Neural crest cell (in vitro differentiated cells): ENCODE results near the gene WBP4. TPM values are rescaled to one million over a fixed set of nuclear protein-coding genes. Genes with fewer than 3 reads are reported as not detected.
A peak's percentile ranks its signal among the peaks of the same experiment; 100 is the strongest.

ENCODE experiments used
- DNase-seq: peaks from one replicate; pipeline ENCODE4 v3.0.0; 2021; ENCODE audit warnings: low read depth, mixed read lengths, low spot score
- H3K27ac Mint-ChIP-seq: one replicate; pipeline ENCODE4 v1.8.0; 2021; ENCODE audit warnings: mild to moderate bottlenecking, mixed read lengths; ENCODE audit not compliant: unreplicated experiment
- H3K27me3 Mint-ChIP-seq: 2 replicates; pipeline ENCODE4 v1.8.0; 2021; ENCODE audit warnings: low read depth, mild to moderate bottlenecking, mixed read lengths
- H3K36me3 Mint-ChIP-seq: 2 replicates; pipeline ENCODE4 v1.8.0; 2021; ENCODE audit warnings: low read depth, mild to moderate bottlenecking, mixed read lengths
- H3K4me1 Mint-ChIP-seq: 2 replicates; pipeline ENCODE4 v1.8.0; 2021; ENCODE audit warnings: mixed read lengths
- H3K4me3 Mint-ChIP-seq: one replicate; pipeline ENCODE4 v1.8.0; 2021; ENCODE audit warnings: mild to moderate bottlenecking, mixed read lengths
- H3K9me3 Mint-ChIP-seq: 2 replicates; pipeline ENCODE4 v1.8.0; 2021; ENCODE audit warnings: mixed read lengths
- CTCF ChIP-seq: fragments of 200-600 bp; sonication (generic); conservative IDR thresholded peaks from 2 replicates; pipeline ENCODE4 v1.5.0; 2021; ENCODE audit warnings: antibody characterized with exemption, mild to moderate bottlenecking
- total RNA-seq: library from RNA; stranded (reverse); gene quantifications from 2 replicates; pipeline ENCODE4 v1.2.1, GENCODE V29; 2021

WBP4 gene
- total RNA-seq, 1 donor from 2014 or later: 8.7 TPM

- no peak overlapping the region for H3K27ac Mint-ChIP-seq
- H3K4me3 Mint-ChIP-seq: peak overlapping the region; percentile 52
- no peaks in the 10 kb centered on the region for H3K36me3 Mint-ChIP-seq
- DNase-seq: no peak
- H3K4me1 Mint-ChIP-seq: peaks cover 36% of the 10 kb centered on the region
- H3K9me3 Mint-ChIP-seq: no peaks in the 10 kb centered on the region
- peaks cover 11% of the 10 kb centered on the region for H3K27me3 Mint-ChIP-seq
- no peak for TF ChIP-seq CTCF
Measured at GRCh38 chr13:41056194-41056593, 5.1 kb upstream of the WBP4 start.

GRCh38 chr13:41056826-41057711 lies 4.2 kb upstream of the WBP4 start:
- no peaks in the 10 kb centered on the region for H3K9me3 Mint-ChIP-seq
- peak overlapping the region; percentile 52 for H3K4me3 Mint-ChIP-seq
- no peak overlapping the region for H3K27ac Mint-ChIP-seq
- H3K4me1 Mint-ChIP-seq: peaks cover 37% of the 10 kb centered on the region
- DNase-seq: no peak
- no peaks in the 10 kb centered on the region for H3K36me3 Mint-ChIP-seq
- no peak for TF ChIP-seq CTCF
- H3K27me3 Mint-ChIP-seq: peaks cover 14% of the 10 kb centered on the region

- no peak for TF ChIP-seq CTCF
- DNase-seq: no peak
- Mint-ChIP-seq H3K36me3 (no peaks in the 10 kb centered on the region), H3K27me3 (peaks cover 14% of the 10 kb centered on the region), H3K9me3 (no peaks in the 10 kb centered on the region), H3K4me1 (peaks cover 50% of the 10 kb centered on the region), H3K4me3 (peak overlapping the region; percentile 98), H3K27ac (no peak overlapping the region)
Measured at GRCh38 chr13:41058295-41059070, 2.8 kb upstream of the WBP4 start.

DNA sequence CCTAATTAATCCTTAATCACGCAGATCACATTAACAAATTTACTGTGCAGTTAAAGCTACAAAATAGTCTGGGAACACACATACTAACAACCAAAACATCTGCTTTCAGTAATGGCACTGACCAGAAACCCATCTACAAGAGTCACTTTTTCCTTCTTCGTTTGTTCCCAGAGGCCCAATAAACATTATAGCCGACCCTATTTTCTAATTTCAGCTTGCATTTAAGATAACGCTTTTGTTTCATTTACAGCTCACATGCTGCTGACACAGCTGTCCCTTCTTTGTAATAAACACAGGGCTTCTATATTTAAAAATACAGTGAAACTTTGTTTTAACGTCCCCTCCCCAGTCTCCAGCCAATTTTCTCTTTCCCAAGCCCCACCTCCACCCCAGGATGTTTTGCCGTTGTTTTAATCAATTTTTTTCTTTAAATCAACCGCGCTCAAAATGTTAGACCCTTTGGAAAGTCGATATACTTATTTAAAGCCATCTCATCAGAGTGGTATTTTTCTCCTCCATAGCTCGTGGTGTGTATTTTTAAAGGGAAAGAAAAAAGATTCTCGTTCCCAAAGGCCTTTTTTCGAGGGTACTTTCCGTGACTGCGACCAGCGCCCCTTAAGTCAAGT lies 1.7 kb upstream of the WBP4 start:
- TF ChIP-seq CTCF: no peak
- H3K4me1 Mint-ChIP-seq: peaks cover 50% of the 10 kb centered on the region
- peak overlapping the region; percentile 94 for H3K27ac Mint-ChIP-seq
- no peaks in the 10 kb centered on the region for H3K9me3 Mint-ChIP-seq
- no peak for DNase-seq
- peak overlapping the region; percentile 98 for H3K4me3 Mint-ChIP-seq
- H3K27me3 Mint-ChIP-seq: peaks cover 14% of the 10 kb centered on the region
- no peaks in the 10 kb centered on the region for H3K36me3 Mint-ChIP-seq

DNA sequence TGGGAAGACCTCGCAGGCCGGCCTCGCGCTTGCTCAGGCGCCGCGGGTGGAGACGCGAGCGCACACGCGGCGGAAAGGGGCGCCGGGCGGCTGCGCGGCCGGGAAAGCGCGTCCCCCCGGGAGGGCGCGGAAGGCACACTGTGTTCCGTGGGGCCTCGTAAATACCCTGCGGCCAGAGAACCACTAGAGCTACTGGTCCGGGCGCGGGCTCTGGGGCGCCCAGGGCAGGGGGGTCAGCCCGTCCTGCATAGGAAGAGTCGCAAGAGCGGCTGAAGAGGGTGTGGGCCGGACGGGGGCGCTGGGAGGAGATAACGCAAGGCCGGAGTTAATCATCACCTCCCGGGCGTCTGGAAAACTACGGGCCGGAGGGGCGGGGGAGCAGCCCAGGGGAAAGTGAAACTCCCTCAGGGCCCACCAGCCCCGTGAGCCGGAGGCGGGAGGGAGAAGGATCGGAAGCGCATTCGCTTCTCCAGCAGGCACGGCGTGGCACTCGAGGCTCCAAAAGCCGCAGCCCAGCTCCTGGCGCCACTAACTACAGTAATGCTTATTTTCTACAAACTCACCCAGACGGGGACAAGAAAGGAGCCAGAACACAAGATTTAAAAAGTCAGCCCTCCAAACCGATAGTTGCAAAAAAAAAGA lies 1.1 kb upstream of the WBP4 start:
- Mint-ChIP-seq H3K36me3 (peaks cover 2% of the 10 kb centered on the region), H3K27ac (peak overlapping the region; percentile 100), H3K4me3 (peak overlapping the region; percentile 98), H3K4me1 (peaks cover 46% of the 10 kb centered on the region), H3K27me3 (peaks cover 14% of the 10 kb centered on the region), H3K9me3 (no peaks in the 10 kb centered on the region)
- peak; percentile 80 for DNase-seq
- peak; percentile 37 for TF ChIP-seq CTCF
